GM12872 (cell line): Measurements from ENCODE around the gene RAB9A.

Experiments used
- CTCF ChIP-seq: IDR thresholded peaks from 3 replicates; pipeline ENCODE4 v1.5.1; 2011; ENCODE audit warnings: low read depth, mild to moderate bottlenecking, low read length, moderate library complexity; ENCODE audit not compliant: insufficient read depth

RAB9A gene

GRCh38 chrX:13697976-13698375 lies 9.0 kb downstream of the RAB9A start:
- no peak for TF ChIP-seq CTCF

- no peak for TF ChIP-seq CTCF
These were observed 9.5 kb downstream of the RAB9A start for GRCh38 chrX:13698432-13698831.

GRCh38 chrX:13699183-13699826 lies 10.4 kb downstream of the RAB9A start:
- TF ChIP-seq CTCF, result no peak

DNA sequence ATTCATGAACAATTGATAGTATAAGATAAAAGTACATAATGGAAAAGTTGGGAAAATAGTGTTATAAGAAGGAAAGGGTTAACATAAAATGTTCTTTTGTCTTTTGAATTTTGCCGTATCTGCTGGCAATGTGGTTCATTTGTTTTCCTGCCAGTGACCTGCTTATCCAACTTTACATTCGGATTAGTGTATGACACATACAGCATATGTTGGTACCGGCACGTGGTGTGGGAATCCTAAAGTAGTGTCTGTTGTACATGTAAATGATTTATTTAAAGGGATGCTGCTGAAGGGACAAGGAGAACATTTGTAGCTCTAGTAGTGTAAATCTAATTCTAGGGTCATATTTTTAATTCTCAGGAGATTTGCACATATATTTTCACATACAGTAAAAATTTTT lies 11.5 kb downstream of the RAB9A start:
- no peak for TF ChIP-seq CTCF

GRCh38 chrX:13702111-13702789 lies 13.3 kb downstream of the RAB9A start:
- TF ChIP-seq CTCF, result no peak

DNA sequence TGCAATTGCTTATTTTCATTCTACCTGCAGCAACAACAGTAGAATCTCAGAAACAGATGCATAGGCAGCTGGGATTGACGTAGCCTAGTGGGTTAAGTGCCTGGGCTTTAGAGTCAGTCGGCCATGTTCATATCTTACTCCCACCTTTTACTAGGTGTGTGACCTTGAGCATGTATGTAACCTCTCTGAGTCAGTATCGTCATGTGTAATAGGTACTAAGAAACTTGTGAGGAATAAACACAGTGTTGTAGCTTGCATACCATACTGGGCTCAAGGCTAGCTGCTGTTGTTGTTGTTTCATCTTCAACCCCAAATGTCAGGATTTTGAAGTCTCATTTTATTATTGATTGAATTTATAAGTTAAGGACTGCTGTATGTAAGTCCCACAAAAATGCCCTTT lies 14.2 kb downstream of the RAB9A start:
- TF ChIP-seq CTCF, result no peak

DNA sequence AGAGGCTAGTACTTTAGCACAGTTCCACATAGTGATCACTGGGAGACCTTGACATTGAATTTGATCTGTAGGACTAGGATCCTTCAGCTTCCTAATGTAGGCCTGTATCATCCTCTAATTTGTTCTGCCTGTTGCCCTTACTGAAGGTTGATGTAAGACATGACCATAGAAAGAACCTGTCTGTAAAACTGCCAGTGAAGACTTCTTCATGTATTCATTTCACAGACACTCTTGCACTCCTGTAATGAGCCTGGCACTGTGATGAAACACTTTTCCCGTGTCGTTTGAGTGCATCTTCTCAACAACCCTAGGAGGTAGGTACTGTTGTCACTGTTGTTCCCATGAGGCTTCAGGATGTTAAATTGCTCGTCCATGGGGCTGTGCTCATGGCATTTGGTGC lies 14.7 kb downstream of the RAB9A start:
- TF ChIP-seq CTCF, result no peak
